K562 (cell line): ENCODE measurements around the gene ZNF331. TPM values are rescaled to one million over a fixed set of nuclear protein-coding genes. Genes with fewer than 3 reads are reported as not detected.

Experiments
- ATAC-seq: fragments of 200-7000 bp; cut with Tn5 transposase; 3 replicates; pipeline ENCODE4 v1.9.1; 2020; ENCODE audit warnings: moderate library complexity
- BruUV-seq: library from RNA; stranded (reverse); fragments of 400-500 nt; replicated peaks from 2 replicates; lab custom pipeline; 2021; lab: Mats Ljungman, UMichigan
- CTCF ChIA-PET: fragments of 300-600 bp; formaldehyde crosslinking; extraction: SDS; loops from one replicate; lab custom pipeline; 2021; ENCODE audit warnings: low intra/inter-chr PET ratio; lab: Yijun Ruan, JAX
- POLR2A ChIA-PET: fragments of 300-600, 350-650 bp; sonication (Branson Sonifier 250); formaldehyde crosslinking; extraction: SDS; loops from one replicate; lab custom pipeline; 2021; ENCODE audit warnings: antibody characterized with exemption, inconsistent platforms; lab: Yijun Ruan, JAX
- DNase-seq, 4 experiments: peaks; one replicate each; pipeline versions ENCODE4 v3.0.0 to v3.0.0-alpha.2; 2011 to 2018; ENCODE audit warnings: low spot score in 3 of 4, mixed read lengths in 3 of 4; ENCODE audit errors: extremely low read depth in 1 of 4
- FAIRE-seq: peaks from 2 replicates; lab custom pipeline; 2011; peaks lifted over from hg19 to GRCh38; lab: Jason Lieb, UNC
- H2AFZ ChIP-seq: 2 replicates; pipeline ENCODE4 v1.6.0; 2011; ENCODE audit warnings: low read depth, low read length, control low read depth, inconsistent platforms
- H3K27ac ChIP-seq: fragments of 200-600 bp; 3 replicates; pipeline ENCODE4 v1.8.0; 2011; ENCODE audit warnings: low read depth, mild to moderate bottlenecking, control low read depth, inconsistent platforms, low read length, moderate library complexity, mixed read lengths; ENCODE audit errors: extremely low read depth
- H3K27me3 ChIP-seq, 2 experiments: fragments of 300-600 bp in 1 of 2; 2 replicates in 1 of 2; 3 replicates in 1 of 2; pipeline versions ENCODE4 v1.6.0 to v1.8.0; 2011; ENCODE audit warnings: inconsistent platforms in 2 of 2, low read length in 2 of 2, mild to moderate bottlenecking in 1 of 2, mixed read lengths in 1 of 2, moderate library complexity in 1 of 2; ENCODE audit not compliant: control insufficient read depth in 2 of 2, insufficient read depth in 2 of 2
- H3K36me3 ChIP-seq: fragments of 300-600 bp; 3 replicates; pipeline ENCODE4 v1.8.0; 2011; ENCODE audit warnings: mild to moderate bottlenecking, low read length, inconsistent platforms; ENCODE audit not compliant: control insufficient read depth, insufficient read depth
- H3K4me1 ChIP-seq, 2 experiments: fragments of 200-600 bp in 1 of 2; replicated peaks in 1 of 2; 2 replicates in 1 of 2; 3 replicates in 1 of 2; pipeline versions ENCODE4 v1.5.1 to v1.8.0; 2011; ENCODE audit warnings: inconsistent platforms in 2 of 2, low read length in 2 of 2, mild to moderate bottlenecking in 1 of 2, mixed read lengths in 1 of 2, moderate library complexity in 1 of 2; ENCODE audit not compliant: control insufficient read depth in 2 of 2, insufficient read depth in 2 of 2
- H3K4me2 ChIP-seq: 2 replicates; pipeline ENCODE4 v1.6.1; 2011; ENCODE audit warnings: low read length, control low read depth, inconsistent platforms, mixed read lengths; ENCODE audit not compliant: insufficient read depth
- H3K4me3 ChIP-seq: fragments of 200-600 bp; sonication (generic), shearing (Covaris generic); 2 replicates; pipeline ENCODE4 v1.5.1; 2016; ENCODE audit warnings: control low read depth, inconsistent platforms
- H3K79me2 ChIP-seq: fragments of 200-600 bp; 3 replicates; pipeline ENCODE4 v1.8.0; 2011; ENCODE audit warnings: low read length, inconsistent platforms; ENCODE audit not compliant: control insufficient read depth, insufficient read depth
- H3K9ac ChIP-seq, 2 experiments: 2 replicates each; pipeline versions ENCODE4 v1.6.0 to v1.6.1; 2011; ENCODE audit warnings: low read depth in 2 of 2, low read length in 2 of 2, control low read depth in 1 of 2, inconsistent platforms in 1 of 2, mild to moderate bottlenecking in 1 of 2, mixed read lengths in 1 of 2; ENCODE audit not compliant: insufficient read depth in 1 of 2
- H3K9me1 ChIP-seq: one replicate; pipeline ENCODE4 v1.6.0; 2011; ENCODE audit warnings: inconsistent platforms, mild to moderate bottlenecking, low read length, moderate library complexity; ENCODE audit not compliant: control insufficient read depth, insufficient read depth
- H3K9me3 ChIP-seq: replicated peaks from 2 replicates; pipeline ENCODE4 v1.5.1; 2011; ENCODE audit warnings: low read depth, low read length, inconsistent platforms; ENCODE audit not compliant: control insufficient read depth, insufficient read depth
- H4K20me1 ChIP-seq: replicated peaks from 2 replicates; pipeline ENCODE4 v1.6.1; 2011; ENCODE audit warnings: low read length, inconsistent platforms, mixed read lengths; ENCODE audit not compliant: control insufficient read depth, insufficient read depth
- KLF13 ChIP-seq: fragments of 450-650 bp; IDR thresholded peaks from 2 replicates; pipeline ENCODE4 v1.6.1; 2016; ENCODE audit warnings: missing genetic modification characterization, low read depth, mild to moderate bottlenecking, missing compliant biosample characterization, moderate library complexity, borderline replicate concordance
- LEF1 ChIP-seq: fragments of 450-650 bp; IDR thresholded peaks from 2 replicates; pipeline ENCODE4 v1.6.1; 2016; ENCODE audit warnings: mild to moderate bottlenecking
- U2AF2 ChIP-seq: fragments of 200-400 bp; formaldehyde crosslinking; optimal IDR thresholded peaks from 2 replicates; pipeline ENCODE3; 2017; ENCODE audit warnings: low read depth, mild to moderate bottlenecking, low read length
- ZNF121 ChIP-seq: sonication (generic); formaldehyde crosslinking; conservative IDR thresholded peaks from 2 replicates; pipeline ENCODE4 v1.8.0; 2022; ENCODE audit warnings: missing genetic modification reagents
- ZNF263 ChIP-seq: sonication (generic); formaldehyde crosslinking; IDR thresholded peaks from 2 replicates; pipeline ENCODE4 v1.8.0; 2022; ENCODE audit warnings: mild to moderate bottlenecking, missing genetic modification reagents, borderline replicate concordance
- WGBS: fragments of 100-300 bp; shearing (Covaris generic); methylation state at CpG from one replicate; pipeline ENCODE4 v1.1.6; 2016; ENCODE audit warnings: low coverage, mixed read lengths; ENCODE audit not compliant: insufficient coverage; ENCODE audit errors: missing lambda C conversion rate; 5-methylcytosine and 5-hydroxymethylcytosine counted together
- in situ Hi-C: fragments of 300-500 bp; cut with MboI; formaldehyde crosslinking; loops from 4 replicates; pipeline ENCODE4 v1.15.0; 2018; ENCODE audit warnings: inconsistent platforms, mixed read lengths
- intact Hi-C: fragments of 100-400 bp; cut with micrococcal nuclease; formaldehyde crosslinking; loops from 2 replicates; pipeline ENCODE4 v1.14.2; 2022
- polyA plus RNA-seq, 8 experiments: library from polyadenylated mRNA; depleted of rRNA in 4 of 8; stranded (reverse) in 5 of 8; unstranded in 3 of 8; fragments of >200 nt; fragmentation: Nextera tagmentation in 2 of 8; fragmentation: Illumina TruSeq in 1 of 8; extraction: Ambion mirVana in 2 of 8; extraction: Trizol in 1 of 8; gene quantifications; 2 replicates each; pipeline versions ENCODE4 v1.2.1 to v1.2.3, GENCODE V29; 2011 to 2014; ENCODE audit warnings: inconsistent platforms in 1 of 8, missing spikeins in 1 of 8
- total RNA-seq, 7 experiments: library from RNA; depleted of rRNA in 6 of 7; stranded (reverse); fragments of >200 nt in 6 of 7; fragmentation: Illumina TruSeq in 2 of 7; extraction: Trizol in 2 of 7; gene quantifications; 2 replicates each; pipeline versions ENCODE4 v1.2.1 to v1.2.3, GENCODE V29; 2011 to 2021; ENCODE audit warnings: low replicate concordance in 1 of 7

The ZNF331 gene
- total and polyA plus RNA-seq, 9 of the 15 experiments (the other 6 are each of a cell fraction or from before 2014, with no cell fraction given): 0.23 to 2.7 (median 0.76) TPM

GRCh38 chr19:53546758-53547513 is 9.0 kb downstream of the ZNF331 start:
- Histone ChIP-seq H3K9me1 (no peaks in the 10 kb centered on the region), H3K4me2 (no peak overlapping the region), H3K4me3 (no peak overlapping the region), H3K9me3 (no peaks in the 10 kb centered on the region), H3K36me3 (no peaks in the 10 kb centered on the region), H4K20me1 (no peaks in the 10 kb centered on the region), H3K79me2 (no peaks in the 10 kb centered on the region), H3K4me1 (no peaks in the 10 kb centered on the region), H3K27ac (no peak overlapping the region), H3K27me3 (peaks cover 0 to 7% of the 10 kb centered on the region in 2 experiments; a peak in 2 of 5 replicates), H2AFZ (no peak overlapping the region), H3K9ac (no peak overlapping the region)
- no TSS peak for BruUV-seq
- ChIA-PET CTCF (no interaction called here), POLR2A (no interaction called here)
- WGBS: under 1% methylated on average over 7 of the region's 7 CpGs
- no peak for TF ChIP-seq KLF13 (tag)
- no peak for FAIRE-seq
- no peak for DNase-seq
- in situ Hi-C loops: no loop called here
- intact Hi-C loops: no loop called here
- no peak for ATAC-seq

- BruUV-seq: no TSS peak
- FAIRE-seq (no peak), DNase-seq (no peak), ATAC-seq (no peak)
- Histone ChIP-seq H3K4me3 (no peak overlapping the region), H3K4me2 (no peak overlapping the region), H3K36me3 (no peaks in the 10 kb centered on the region), H4K20me1 (no peaks in the 10 kb centered on the region), H3K27me3 (peaks cover 0 to 10% of the 10 kb centered on the region in 2 experiments; a peak in 2 of 5 replicates), H3K9me3 (no peaks in the 10 kb centered on the region), H3K4me1 (peaks cover 0 to 4% of the 10 kb centered on the region in 2 experiments; a peak in 1 of 5 replicates), H3K79me2 (no peaks in the 10 kb centered on the region), H2AFZ (no peak overlapping the region), H3K27ac (no peak overlapping the region), H3K9ac (no peak overlapping the region), H3K9me1 (no peaks in the 10 kb centered on the region)
- CTCF ChIA-PET: no interaction called here
- in situ Hi-C loops (no loop called here), intact Hi-C loops (no loop called here)
- WGBS: 0% methylated on average over 3 of the region's 3 CpGs
- no peak for TF ChIP-seq ZNF121 (CRISPR knock-in tag)
- no peak for TF ChIP-seq LEF1
- TF ChIP-seq ZNF263: no peak
- TF ChIP-seq U2AF2: no peak
- POLR2A ChIA-PET: interaction anchor here (0.6 kb wide), 2 partner anchors 9 to 255 kb away, joined by 3 read pairs; no protein-coding TSS in a partner anchor
These were observed 11.4 kb downstream of the ZNF331 start for GRCh38 chr19:53549340-53549739.
